Liver (tissue), 3 donors: ENCODE results near the gene DHX32.

Experiments used
- EGR1 ChIP-seq, 2 donors: IDR thresholded peaks; 2 replicates each; pipeline ENCODE4 v1.6.1; 2016 to 2018; ENCODE audit warnings: antibody characterized with exemption in 2 of 2, low read depth in 2 of 2
- FOXA1 ChIP-seq: IDR thresholded peaks from 2 replicates; pipeline ENCODE4 v1.6.1; 2016; ENCODE audit warnings: antibody characterized with exemption
- JUND ChIP-seq, 2 donors: IDR thresholded peaks; 2 replicates each; pipeline ENCODE4 v1.6.1; 2016; ENCODE audit warnings: antibody characterized with exemption in 2 of 2
- SP1 ChIP-seq: IDR thresholded peaks from 2 replicates; pipeline ENCODE4 v1.6.1; 2018; ENCODE audit warnings: antibody characterized with exemption, mild to moderate bottlenecking
- TAF1 ChIP-seq: conservative IDR thresholded peaks from 2 replicates; pipeline ENCODE4 v1.6.1; 2016; ENCODE audit warnings: antibody characterized with exemption, mild to moderate bottlenecking
- YY1 ChIP-seq: IDR thresholded peaks from 2 replicates; pipeline ENCODE4 v1.6.1; 2016; ENCODE audit warnings: antibody characterized with exemption, mild to moderate bottlenecking
- TF ChIP-seq, protein P1 (sequence below): fragments of 150-350 bp; IDR thresholded peaks from 2 replicates; pipeline ENCODE4 v1.5.1; 2017; ENCODE audit warnings: improper control_type of control experiment, low read depth, low read length; ENCODE audit not compliant: missing input control
- TF ChIP-seq, protein P2 (sequence below): IDR thresholded peaks from 2 replicates; pipeline ENCODE4 v1.6.1; 2016; ENCODE audit warnings: antibody characterized with exemption
- donor health status: healthy.
- donor health status: healthy.

- TF ChIP-seq, protein P1, sequence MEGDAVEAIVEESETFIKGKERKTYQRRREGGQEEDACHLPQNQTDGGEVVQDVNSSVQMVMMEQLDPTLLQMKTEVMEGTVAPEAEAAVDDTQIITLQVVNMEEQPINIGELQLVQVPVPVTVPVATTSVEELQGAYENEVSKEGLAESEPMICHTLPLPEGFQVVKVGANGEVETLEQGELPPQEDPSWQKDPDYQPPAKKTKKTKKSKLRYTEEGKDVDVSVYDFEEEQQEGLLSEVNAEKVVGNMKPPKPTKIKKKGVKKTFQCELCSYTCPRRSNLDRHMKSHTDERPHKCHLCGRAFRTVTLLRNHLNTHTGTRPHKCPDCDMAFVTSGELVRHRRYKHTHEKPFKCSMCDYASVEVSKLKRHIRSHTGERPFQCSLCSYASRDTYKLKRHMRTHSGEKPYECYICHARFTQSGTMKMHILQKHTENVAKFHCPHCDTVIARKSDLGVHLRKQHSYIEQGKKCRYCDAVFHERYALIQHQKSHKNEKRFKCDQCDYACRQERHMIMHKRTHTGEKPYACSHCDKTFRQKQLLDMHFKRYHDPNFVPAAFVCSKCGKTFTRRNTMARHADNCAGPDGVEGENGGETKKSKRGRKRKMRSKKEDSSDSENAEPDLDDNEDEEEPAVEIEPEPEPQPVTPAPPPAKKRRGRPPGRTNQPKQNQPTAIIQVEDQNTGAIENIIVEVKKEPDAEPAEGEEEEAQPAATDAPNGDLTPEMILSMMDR = no peak
- TF ChIP-seq YY1 (no peak), SP1 (no peak), TAF1 (no peak), EGR1 (IDR thresholded peaks at IDR 0.05; ENCODE audit: low read depth in 2 of 2) (no peak), JUND (IDR thresholded peaks at IDR 0.05) (no peak), FOXA1 (no peak)
- TF ChIP-seq, protein P2, sequence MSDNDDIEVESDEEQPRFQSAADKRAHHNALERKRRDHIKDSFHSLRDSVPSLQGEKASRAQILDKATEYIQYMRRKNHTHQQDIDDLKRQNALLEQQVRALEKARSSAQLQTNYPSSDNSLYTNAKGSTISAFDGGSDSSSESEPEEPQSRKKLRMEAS = no peak
Measured at GRCh38 chr10:125797994-125798662, 83.0 kb downstream of the DHX32 start.
